Measurements from ENCODE around the gene GBE1.

GRCh38 chr3:81699536-81700320, 61.7 kb downstream of the GBE1 start:
- TF ChIP-seq CTCF (IDR thresholded peaks at IDR 0.05) = no peak
- TF ChIP-seq POLR2A (IDR thresholded peaks at IDR 0.05) = no peak

Measured in breast epithelium (tissue), 3 donors.